GM12878 (cell line): ENCODE measurements around the gene ME3. TPM values are rescaled to one million over a fixed set of nuclear protein-coding genes. Genes with fewer than 3 reads are reported as not detected.

Experiments used
- ATAC-seq: fragments of 200-7000 bp; cut with Tn5 transposase; 3 replicates; pipeline ENCODE4 v1.9.1; 2020; ENCODE audit warnings: mild to moderate bottlenecking, moderate library complexity
- BruUV-seq: library from RNA; stranded (reverse); fragments of 400-500 nt; replicated peaks from 2 replicates; lab custom pipeline; 2021; lab: Mats Ljungman, UMichigan
- CTCF ChIA-PET: fragments of 300-600 bp; sonication (Branson Sonifier 250); formaldehyde crosslinking; extraction: SDS; loops from one replicate; lab custom pipeline; 2021; ENCODE audit warnings: inconsistent platforms; lab: Yijun Ruan, JAX
- POLR2A ChIA-PET: fragments of 350-600 bp; formaldehyde crosslinking; extraction: SDS; loops from one replicate; lab custom pipeline; 2021; ENCODE audit warnings: inconsistent platforms; lab: Charles Lee
- RAD21 ChIA-PET: fragments of 300-600 bp; sonication (Branson Sonifier 250); formaldehyde crosslinking; loops from one replicate; lab custom pipeline; 2023; ENCODE audit warnings: antibody characterized with exemption; ENCODE audit not compliant: unreplicated experiment; lab: Charles Lee
- SMC1A ChIA-PET: fragments of 300-600 bp; sonication (Branson Sonifier 250); formaldehyde crosslinking; loops from one replicate; lab custom pipeline; 2023; ENCODE audit not compliant: unreplicated experiment, uncharacterized antibody; lab: Charles Lee
- DNase-seq: peaks from one replicate; pipeline ENCODE4 v3.0.0-alpha.2; 2011; ENCODE audit warnings: low read depth, low spot score
- FAIRE-seq: peaks from 3 replicates; lab custom pipeline; 2011; peaks lifted over from hg19 to GRCh38; lab: Jason Lieb, UNC
- H2AFZ ChIP-seq: 2 replicates; pipeline ENCODE4 v1.6.0; 2011; ENCODE audit warnings: low read depth, low read length, control low read depth; ENCODE audit not compliant: control insufficient read depth
- H3K27ac ChIP-seq: 2 replicates; pipeline ENCODE4 v1.5.1; 2011; ENCODE audit warnings: control low read depth; ENCODE audit not compliant: control insufficient read depth, insufficient read depth
- H3K27me3 ChIP-seq, 2 experiments: replicated peaks in 1 of 2; 2 replicates each; pipeline versions ENCODE4 v1.6.0 to v1.6.1; 2011; ENCODE audit warnings: low read length in 1 of 2; ENCODE audit not compliant: control insufficient read depth in 2 of 2, insufficient read depth in 2 of 2
- H3K36me3 ChIP-seq, 2 experiments: 2 replicates each; pipeline ENCODE4 v1.5.1; 2011; ENCODE audit warnings: low read length in 1 of 2; ENCODE audit not compliant: control insufficient read depth in 2 of 2, insufficient read depth in 2 of 2
- H3K4me1 ChIP-seq: 2 replicates; pipeline ENCODE4 v1.6.1; 2011; ENCODE audit warnings: mild to moderate bottlenecking, low read length, moderate library complexity, mixed read lengths; ENCODE audit not compliant: control insufficient read depth, insufficient read depth
- H3K4me2 ChIP-seq: 2 replicates; pipeline ENCODE4 v1.6.0; 2011; ENCODE audit warnings: control low read depth; ENCODE audit not compliant: control insufficient read depth, insufficient read depth
- H3K4me3 ChIP-seq: fragments of 200-600 bp; sonication (generic); 2 replicates; pipeline ENCODE4 v1.5.1; 2016
- H3K79me2 ChIP-seq: 2 replicates; pipeline ENCODE4 v1.6.0; 2011; ENCODE audit warnings: low read length; ENCODE audit not compliant: control insufficient read depth, insufficient read depth
- H3K9ac ChIP-seq: 2 replicates; pipeline ENCODE4 v1.8.0; 2011; ENCODE audit warnings: low read length, control low read depth, mixed read lengths; ENCODE audit not compliant: control insufficient read depth, insufficient read depth
- H3K9me3 ChIP-seq: replicated peaks from 3 replicates; pipeline ENCODE4 v1.5.1; 2011; ENCODE audit warnings: mild to moderate bottlenecking, low read length; ENCODE audit not compliant: control insufficient read depth, insufficient read depth
- H4K20me1 ChIP-seq: 2 replicates; pipeline ENCODE4 v1.6.0; 2011; ENCODE audit not compliant: control insufficient read depth, insufficient read depth
- ATF2 ChIP-seq: IDR thresholded peaks from 2 replicates; pipeline ENCODE4 v1.6.1; 2012; ENCODE audit warnings: low read length, inconsistent platforms
- E2F4 ChIP-seq: IDR thresholded peaks from 2 replicates; pipeline ENCODE4 v1.6.1; 2012; ENCODE audit warnings: low read depth, low read length, improper control_type of control experiment
- ELK1 ChIP-seq: IDR thresholded peaks from 2 replicates; pipeline ENCODE4 v1.6.1; 2012; ENCODE audit warnings: low read depth, low read length, improper control_type of control experiment
- EP300 ChIP-seq, 2 experiments: fragments of 150-350 bp in 1 of 2; IDR thresholded peaks; 2 replicates each; pipeline ENCODE4 v1.6.1; 2011 to 2012; ENCODE audit warnings: low read depth in 2 of 2, low read length in 2 of 2, borderline replicate concordance in 1 of 2, improper control_type of control experiment in 1 of 2, inconsistent platforms in 1 of 2; ENCODE audit not compliant: control insufficient read depth in 1 of 2
- IKZF2 ChIP-seq, 2 experiments: fragments of 450-650 bp; IDR thresholded peaks; 2 replicates each; pipeline ENCODE4 v1.6.1; 2017; ENCODE audit warnings: mild to moderate bottlenecking in 2 of 2, moderate library complexity in 2 of 2
- LARP7 ChIP-seq: fragments of 450-650 bp; IDR thresholded peaks from 2 replicates; pipeline ENCODE4 v1.6.1; 2017; ENCODE audit warnings: mild to moderate bottlenecking
- MYB ChIP-seq: fragments of 150-350 bp; IDR thresholded peaks from 2 replicates; pipeline ENCODE4 v1.6.1; 2014; ENCODE audit warnings: mild to moderate bottlenecking, low read depth, low read length, borderline replicate concordance
- PKNOX1 ChIP-seq: fragments of 450-650 bp; IDR thresholded peaks from 2 replicates; pipeline ENCODE4 v1.6.1; 2016; ENCODE audit warnings: mild to moderate bottlenecking
- SMARCA5 ChIP-seq: fragments of 450-650 bp; IDR thresholded peaks from 2 replicates; pipeline ENCODE4 v1.6.1; 2017; ENCODE audit warnings: mild to moderate bottlenecking
- SMC3 ChIP-seq: IDR thresholded peaks from 2 replicates; pipeline ENCODE4 v1.6.1; 2011; ENCODE audit warnings: low read length, improper control_type of control experiment, borderline replicate concordance
- SP1 ChIP-seq: IDR thresholded peaks from one replicate; pipeline ENCODE4 v1.6.1; 2011; ENCODE audit warnings: low read depth, low read length
- TAF1 ChIP-seq: IDR thresholded peaks from 2 replicates; pipeline ENCODE4 v1.6.1; 2011; ENCODE audit warnings: mild to moderate bottlenecking, low read depth, low read length, borderline replicate concordance
- TARDBP ChIP-seq: IDR thresholded peaks from 2 replicates; pipeline ENCODE4 v1.6.1; 2016; ENCODE audit warnings: borderline replicate concordance
- TBL1XR1 ChIP-seq: IDR thresholded peaks from 2 replicates; pipeline ENCODE4 v1.6.1; 2012; ENCODE audit warnings: low read depth, low read length, improper control_type of control experiment
- TCF3 ChIP-seq: IDR thresholded peaks from 2 replicates; pipeline ENCODE4 v1.6.1; 2012; ENCODE audit warnings: low read depth, mild to moderate bottlenecking, low read length, borderline replicate concordance; ENCODE audit not compliant: insufficient read depth
- ZNF384 ChIP-seq: IDR thresholded peaks from 2 replicates; pipeline ENCODE4 v1.6.1; 2012; ENCODE audit warnings: low read depth, mild to moderate bottlenecking, low read length, improper control_type of control experiment, borderline replicate concordance
- WGBS: methylation state at CpG from one replicate; pipeline ENCODE4 v1.1.6; 2016; ENCODE audit warnings: low lambda C conversion rate; ENCODE audit not compliant: insufficient replicate concordance, insufficient coverage; ENCODE audit errors: missing lambda C conversion rate; 5-methylcytosine and 5-hydroxymethylcytosine counted together
- in situ Hi-C: fragments of 300-500 bp; cut with MboI; formaldehyde crosslinking; loops from 9 replicates; pipeline ENCODE4 v1.14.3; 2018; ENCODE audit warnings: mixed read lengths
- intact Hi-C: fragments of 100-400 bp; cut with micrococcal nuclease; formaldehyde crosslinking; loops from one replicate; pipeline ENCODE4 v1.14.2; 2022; ENCODE audit not compliant: unreplicated experiment
- polyA plus RNA-seq, 11 experiments: library from polyadenylated mRNA; depleted of rRNA in 4 of 11; unstranded in 6 of 11; stranded (reverse) in 5 of 11; fragments of >200 nt; fragmentation: Nextera tagmentation in 4 of 11; fragmentation: Illumina TruSeq in 1 of 11; extraction: Ambion mirVana in 4 of 11; extraction: Trizol in 1 of 11; gene quantifications; 1 replicate in 1 of 11; 2 replicates in 10 of 11; pipeline versions ENCODE4 v1.2.1 to v1.2.3, GENCODE V29; 2011 to 2016; ENCODE audit warnings: inconsistent platforms in 2 of 11, missing spikeins in 2 of 11, low read depth in 1 of 11
- total RNA-seq, 4 experiments: library from RNA; depleted of rRNA in 3 of 4; stranded (reverse); fragments of >200 nt in 3 of 4; fragmentation: Illumina TruSeq in 1 of 4; extraction: Trizol in 1 of 4; gene quantifications; 2 replicates each; pipeline versions ENCODE4 v1.2.1 to v1.2.3, GENCODE V29; 2013 to 2021
- TF ChIP-seq, protein P1 (sequence below): IDR thresholded peaks from 2 replicates; pipeline ENCODE4 v1.6.1; 2011; ENCODE audit warnings: borderline replicate concordance, low read depth, mild to moderate bottlenecking, moderate library complexity, low read length; ENCODE audit not compliant: insufficient read depth, poor library complexity, severe bottlenecking

Gene ME3
- total and polyA plus RNA-seq, 10 of the 15 experiments (the other 5 are each of a cell fraction or from before 2014, with no cell fraction given): 0.06 to 0.40 (median 0.19) TPM; not detected in 2

DNA sequence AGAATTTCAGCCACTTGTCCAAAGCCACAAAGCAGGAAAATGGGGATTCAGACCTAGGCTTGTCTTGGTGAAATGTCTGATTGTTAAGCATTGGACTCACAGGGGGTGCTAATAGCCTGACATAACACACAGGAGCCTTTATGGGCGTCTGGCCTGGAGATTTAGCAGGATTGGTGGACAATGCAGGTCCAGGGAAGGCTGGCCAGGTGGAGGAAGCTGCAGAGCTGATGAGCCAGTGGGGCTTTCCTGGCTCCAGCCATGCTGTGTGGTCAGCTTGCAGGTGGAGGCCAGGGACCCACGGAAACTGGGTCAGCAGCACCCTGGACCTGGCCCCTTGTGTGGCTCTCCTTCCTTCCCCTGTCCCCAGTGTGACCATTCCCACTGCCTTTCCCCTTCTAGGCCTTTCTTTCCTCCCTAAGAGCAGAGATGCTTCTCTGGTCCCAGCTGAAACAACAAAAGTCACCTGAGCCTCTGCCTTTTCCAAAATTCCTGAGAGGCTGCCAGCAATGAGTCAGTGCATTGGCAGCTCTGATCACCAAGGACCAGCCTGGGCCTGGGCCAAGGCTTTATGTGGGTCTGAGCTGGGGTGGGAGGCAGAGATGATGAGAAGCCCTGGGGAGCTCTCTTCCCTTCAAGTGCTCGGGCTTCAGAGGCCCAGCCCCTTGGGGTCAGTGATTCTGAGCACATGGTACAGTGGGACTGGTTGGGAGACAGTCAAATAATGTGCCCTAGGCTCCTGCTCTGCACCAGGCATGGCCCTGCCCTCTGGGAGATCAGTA lies 212.5 kb downstream of the ME3 start:
- no peak overlapping the region for H2AFZ ChIP-seq
- TF ChIP-seq ATF2 (no peak), TAF1 (no peak), TCF3 (no peak), TBL1XR1 (no peak), SMARCA5 (no peak), EP300 (IDR thresholded peaks at IDR 0.05; ENCODE audit: borderline replicate concordance in 1 of 2, control insufficient read depth in 1 of 2, low read depth in 2 of 2, low read length in 2 of 2) (no peak), SMC3 (no peak), SP1 (no peak), ELK1 (no peak), E2F4 (no peak), PKNOX1 (no peak), ZNF384 (no peak), MYB (no peak), LARP7 (no peak), IKZF2 (IDR thresholded peaks at IDR 0.05) (no peak), TARDBP (no peak)
- TF ChIP-seq, protein P1, sequence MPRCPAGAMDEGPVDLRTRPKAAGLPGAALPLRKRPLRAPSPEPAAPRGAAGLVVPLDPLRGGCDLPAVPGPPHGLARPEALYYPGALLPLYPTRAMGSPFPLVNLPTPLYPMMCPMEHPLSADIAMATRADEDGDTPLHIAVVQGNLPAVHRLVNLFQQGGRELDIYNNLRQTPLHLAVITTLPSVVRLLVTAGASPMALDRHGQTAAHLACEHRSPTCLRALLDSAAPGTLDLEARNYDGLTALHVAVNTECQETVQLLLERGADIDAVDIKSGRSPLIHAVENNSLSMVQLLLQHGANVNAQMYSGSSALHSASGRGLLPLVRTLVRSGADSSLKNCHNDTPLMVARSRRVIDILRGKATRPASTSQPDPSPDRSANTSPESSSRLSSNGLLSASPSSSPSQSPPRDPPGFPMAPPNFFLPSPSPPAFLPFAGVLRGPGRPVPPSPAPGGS: no peak
- TF ChIP-seq, all 136 proteins: peak for 0
- ChIA-PET RAD21 (interaction anchor here (1.7 kb wide), 1 partner anchor 149 kb away, joined by 10 read pairs; no protein-coding TSS in a partner anchor), POLR2A (no interaction called here), CTCF (interaction anchor here (0.6 to 7.3 kb wide), 4 partner anchors 24 to 148 kb away, joined by 3 to 45 read pairs (median 4); no protein-coding TSS in a partner anchor), SMC1A (interaction anchor here (0.8 to 2.9 kb wide), 4 partner anchors 19 to 354 kb away, joined by 3 to 19 read pairs (median 4); no protein-coding TSS in a partner anchor)
- DNase-seq (no peak), ATAC-seq (no peak), FAIRE-seq (no peak)
- Histone ChIP-seq H3K4me3 (no peak overlapping the region), H3K4me2 (no peak overlapping the region), H3K36me3 (no peaks in the 10 kb centered on the region), H3K9me3 (no peaks in the 10 kb centered on the region), H3K4me1 (no peaks in the 10 kb centered on the region), H4K20me1 (no peaks in the 10 kb centered on the region), H3K27me3 (no peaks in the 10 kb centered on the region), H3K9ac (no peak overlapping the region), H3K27ac (no peak overlapping the region), H3K79me2 (no peaks in the 10 kb centered on the region)
- in situ Hi-C loops (loop anchor here (5.0 kb wide), 3 partner anchors 53 to 357 kb away; no protein-coding TSS in a partner anchor), intact Hi-C loops (loop anchor here (5.0 to 10.0 kb wide), 2 partner anchors 457 to 605 kb away; partner anchors contain the start of gene CCDC83)
- no TSS peak for BruUV-seq
- 4% methylated on average over 3 of the region's 3 CpGs for WGBS
